HepG2 (cell line): Measurements from ENCODE around the gene SAMM50. TPM values are rescaled to one million over a fixed set of nuclear protein-coding genes. Genes with fewer than 3 reads are reported as not detected.

Experiments
- ATAC-seq: fragments of 200-7000 bp; cut with Tn5 transposase; 3 replicates; pipeline ENCODE4 v1.9.1; 2020; ENCODE audit warnings: mild to moderate bottlenecking, moderate library complexity
- BruUV-seq: library from RNA; stranded (reverse); fragments of 400-500 nt; replicated peaks from 2 replicates; lab custom pipeline; 2021; lab: Mats Ljungman, UMichigan
- CTCF ChIA-PET: fragments of 300-600 bp; formaldehyde crosslinking; extraction: SDS; loops from one replicate; lab custom pipeline; 2021; ENCODE audit warnings: low total read pairs, inconsistent platforms, low intra/inter-chr PET ratio; lab: Yijun Ruan, JAX
- POLR2A ChIA-PET: fragments of 350-600 bp; sonication (Branson Sonifier 250); formaldehyde crosslinking; loops from one replicate; lab custom pipeline; 2020; ENCODE audit warnings: antibody characterized with exemption, inconsistent platforms; lab: Yijun Ruan, JAX
- DNase-seq: peaks from one replicate; pipeline ENCODE4 v3.0.0-alpha.2; 2015; ENCODE audit warnings: low spot score
- FAIRE-seq: peaks from 3 replicates; lab custom pipeline; 2011; peaks lifted over from hg19 to GRCh38; lab: Jason Lieb, UNC
- H2AFZ ChIP-seq: one replicate; pipeline ENCODE4 v1.6.1; 2011; ENCODE audit warnings: low read length, inconsistent platforms
- H3K27ac ChIP-seq: fragments of 300-600 bp; 3 replicates; pipeline ENCODE4 v1.8.0; 2011; ENCODE audit warnings: mixed run types, mild to moderate bottlenecking, mixed read lengths, low read length, inconsistent platforms; ENCODE audit not compliant: insufficient read depth; ENCODE audit errors: extremely low read length
- H3K27me3 ChIP-seq, 2 experiments: fragments of 200-600 bp in 1 of 2; 2 replicates in 1 of 2; 3 replicates in 1 of 2; pipeline versions ENCODE4 v1.6.0 to v1.8.0; 2011; ENCODE audit warnings: low read length in 2 of 2, mild to moderate bottlenecking in 2 of 2, moderate library complexity in 2 of 2, inconsistent platforms in 1 of 2; ENCODE audit not compliant: insufficient read depth in 2 of 2, control insufficient read depth in 1 of 2
- H3K36me3 ChIP-seq, 2 experiments: fragments of 200-600 bp in 1 of 2; replicated peaks in 1 of 2; 2 replicates in 1 of 2; 3 replicates in 1 of 2; pipeline versions ENCODE4 v1.5.1 to v1.8.0; 2011; ENCODE audit warnings: low read length in 2 of 2, inconsistent platforms in 1 of 2; ENCODE audit not compliant: insufficient read depth in 2 of 2, control insufficient read depth in 1 of 2
- H3K4me1 ChIP-seq: 2 replicates; pipeline ENCODE4 v1.5.1; 2012; ENCODE audit warnings: low read length, inconsistent platforms; ENCODE audit not compliant: insufficient read depth
- H3K4me2 ChIP-seq: 2 replicates; pipeline ENCODE4 v1.6.0; 2011; ENCODE audit warnings: low read depth, low read length, inconsistent platforms
- H3K4me3 ChIP-seq, 3 experiments: fragments of 200-600 bp in 1 of 3; sonication (generic), shearing (Covaris generic) in 1 of 3; replicated peaks in 1 of 3; 2 replicates each; pipeline ENCODE4 v1.5.1; 2011 to 2016; ENCODE audit warnings: low read length in 3 of 3, inconsistent platforms in 2 of 3, low read depth in 2 of 3, mild to moderate bottlenecking in 2 of 3, control low read depth in 1 of 3, mixed read lengths in 1 of 3; ENCODE audit not compliant: insufficient read depth in 1 of 3
- H3K79me2 ChIP-seq: one replicate; pipeline ENCODE4 v1.6.1; 2011; ENCODE audit warnings: low read length, inconsistent platforms; ENCODE audit not compliant: insufficient read depth
- H3K9ac ChIP-seq: 2 replicates; pipeline ENCODE4 v1.6.0; 2011; ENCODE audit warnings: mild to moderate bottlenecking, low read depth, low read length, inconsistent platforms; ENCODE audit not compliant: insufficient read depth
- H3K9me3 ChIP-seq: 2 replicates; pipeline ENCODE4 v1.5.1; 2012; ENCODE audit warnings: mild to moderate bottlenecking, low read length
- H4K20me1 ChIP-seq: 2 replicates; pipeline ENCODE4 v1.6.0; 2011; ENCODE audit warnings: inconsistent platforms, mild to moderate bottlenecking, low read length, moderate library complexity; ENCODE audit not compliant: insufficient read depth
- BCL3 ChIP-seq: sonication (generic); formaldehyde crosslinking; IDR thresholded peaks from 2 replicates; pipeline ENCODE4 v1.5.1; 2020; ENCODE audit warnings: mild to moderate bottlenecking, missing genetic modification reagents, moderate library complexity
- CCAR2 ChIP-seq: fragments of 200-400 bp; formaldehyde crosslinking; optimal IDR thresholded peaks from 2 replicates; pipeline ENCODE3; 2018; ENCODE audit warnings: low read depth, mild to moderate bottlenecking, low read length, moderate library complexity
- FOXM1 ChIP-seq: sonication (generic); formaldehyde crosslinking; IDR thresholded peaks from 2 replicates; pipeline ENCODE4 v1.5.0; 2020; ENCODE audit warnings: missing genetic modification reagents
- RNF219 ChIP-seq: sonication (generic); formaldehyde crosslinking; IDR thresholded peaks from 2 replicates; pipeline ENCODE4 v1.5.0; 2020; ENCODE audit warnings: mild to moderate bottlenecking, missing genetic modification reagents
- ZBTB3 ChIP-seq: sonication (generic); formaldehyde crosslinking; IDR thresholded peaks from 2 replicates; pipeline ENCODE4 v1.4.0; 2020; ENCODE audit warnings: low read depth, mild to moderate bottlenecking, moderate library complexity, missing genetic modification reagents, borderline replicate concordance
- ZKSCAN5 ChIP-seq: sonication (generic); formaldehyde crosslinking; IDR thresholded peaks from 2 replicates; pipeline ENCODE4 v1.5.1; 2020; ENCODE audit warnings: mild to moderate bottlenecking, missing genetic modification reagents
- ZNF276 ChIP-seq: sonication (generic); formaldehyde crosslinking; IDR thresholded peaks from 2 replicates; pipeline ENCODE4 v1.4.0; 2020; ENCODE audit warnings: mild to moderate bottlenecking, low read depth, missing genetic modification reagents
- ZNF407 ChIP-seq: sonication (generic); formaldehyde crosslinking; IDR thresholded peaks from one replicate; pipeline ENCODE4 v1.5.1; 2020; ENCODE audit warnings: mild to moderate bottlenecking, missing genetic modification reagents; ENCODE audit errors: not compliant biosample characterization
- ZNF468 ChIP-seq: sonication (generic); formaldehyde crosslinking; IDR thresholded peaks from 2 replicates; pipeline ENCODE4 v1.8.0; 2022; ENCODE audit warnings: mild to moderate bottlenecking, moderate library complexity, missing genetic modification reagents
- ZNF614 ChIP-seq: IDR thresholded peaks from 2 replicates; pipeline ENCODE4 v1.6.1; 2018; ENCODE audit warnings: missing biosample characterization, missing genetic modification reagents, inconsistent platforms, borderline replicate concordance
- ZNF850 ChIP-seq: sonication (generic); formaldehyde crosslinking; conservative IDR thresholded peaks from 2 replicates; pipeline ENCODE4 v1.9.0; 2021; ENCODE audit warnings: mild to moderate bottlenecking, missing genetic modification reagents
- WGBS: methylation state at CpG from one replicate; pipeline ENCODE4 v1.1.6; 2017; ENCODE audit warnings: low lambda C conversion rate; 5-methylcytosine and 5-hydroxymethylcytosine counted together
- in situ Hi-C: cut with HindIII; loops from 2 replicates; pipeline ENCODE4 v1.10.0; 2017; ENCODE audit warnings: low pct_unique_long_range_greater_than_20kb; ENCODE audit not compliant: extremely low pct_ligation_motif_present
- intact Hi-C: fragments of 100-400 bp; cut with micrococcal nuclease; formaldehyde crosslinking; loops from one replicate; pipeline ENCODE4 v1.10.0; 2022; ENCODE audit not compliant: unreplicated experiment
- polyA plus RNA-seq, 8 experiments: library from polyadenylated mRNA; depleted of rRNA in 3 of 8; stranded (reverse) in 7 of 8; unstranded in 1 of 8; fragments of >200 nt; fragmentation: Illumina TruSeq in 4 of 8; extraction: Trizol in 4 of 8; gene quantifications; 2 replicates each; pipeline versions ENCODE4 v1.2.1 to v1.2.3, GENCODE V29; 2011 to 2016; ENCODE audit warnings: low read depth in 4 of 8, missing spikeins in 1 of 8, mixed read lengths in 1 of 8; ENCODE audit not compliant: insufficient read depth in 1 of 8
- total RNA-seq, 5 experiments: library from RNA; depleted of rRNA; stranded (reverse); fragments of >200 nt; fragmentation: Illumina TruSeq; extraction: Trizol; gene quantifications; 2 replicates each; pipeline ENCODE4 v1.2.3, GENCODE V29; 2016; ENCODE audit warnings: low read depth in 1 of 5

Gene SAMM50
- total and polyA plus RNA-seq, 2 of the 13 experiments (the other 11 are each of a cell fraction or from before 2014, with no cell fraction given) = 34.7 to 63.4 TPM

- Histone ChIP-seq H2AFZ (no peak overlapping the region), H3K79me2 (no peaks in the 10 kb centered on the region), H3K4me3 (no peak overlapping the region), H4K20me1 (no peaks in the 10 kb centered on the region), H3K36me3 (peaks cover 20 to 75% of the 10 kb centered on the region in 2 experiments; a peak in 4 of 5 replicates), H3K4me2 (no peak overlapping the region), H3K9me3 (no peaks in the 10 kb centered on the region), H3K9ac (no peak overlapping the region), H3K27ac (no peak overlapping the region), H3K4me1 (no peaks in the 10 kb centered on the region), H3K27me3 (no peaks in the 10 kb centered on the region)
- FAIRE-seq = no peak
- 100% methylated on average over 5 of the region's 7 CpGs for WGBS
- ATAC-seq = no peak
- ChIA-PET CTCF (no interaction called here), POLR2A (no interaction called here)
- DNase-seq = no peak
- no TSS peak for BruUV-seq
- in situ Hi-C loops = no loop called here
- intact Hi-C loops = no loop called here
- TF ChIP-seq ZNF614 (CRISPR knock-in tag) = no peak
- no peak for TF ChIP-seq ZNF407
- no peak for TF ChIP-seq ZNF850 (CRISPR knock-in tag)
- TF ChIP-seq ZKSCAN5 (CRISPR knock-in tag) = no peak
- no peak for TF ChIP-seq BCL3 (CRISPR knock-in tag)
- TF ChIP-seq ZNF468 (CRISPR knock-in tag) = no peak
- TF ChIP-seq CCAR2 = no peak
- no peak for TF ChIP-seq ZBTB3 (CRISPR knock-in tag)
- TF ChIP-seq RNF219 = no peak
- TF ChIP-seq ZNF276 (CRISPR knock-in tag) = no peak
- TF ChIP-seq FOXM1 (CRISPR knock-in tag) = no peak
Observed at GRCh38 chr22:43980579-43980978, 25.3 kb downstream of the SAMM50 start.
